ENCODE measurements around the gene ASTN2.

DNA sequence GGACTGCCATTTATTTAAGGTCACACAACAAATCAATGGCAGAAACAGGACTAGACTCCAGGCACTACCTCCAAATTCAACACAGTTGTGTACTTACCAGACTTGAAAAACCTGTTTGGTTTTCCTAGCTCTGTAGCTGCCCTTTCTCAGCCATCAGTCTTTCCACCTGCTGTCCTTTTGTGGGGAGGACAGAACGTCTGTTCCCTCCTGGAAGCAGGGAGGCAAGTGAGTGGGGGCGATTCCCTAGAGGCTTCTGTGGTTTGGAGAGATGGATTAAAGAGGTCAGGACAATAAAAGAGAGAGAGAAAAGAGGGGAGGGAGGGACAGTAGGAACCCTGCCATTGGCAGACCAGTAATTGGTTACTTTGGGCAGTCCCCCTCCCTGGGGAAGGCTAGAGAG is 14.7 kb downstream of the ASTN2 start:
- no peak for TF ChIP-seq EZH2phosphoT487 (IDR thresholded peaks at IDR 0.05; ENCODE audit: insufficient read depth, low read depth)
- no peak for TF ChIP-seq EZH2 (IDR thresholded peaks at IDR 0.05; ENCODE audit: insufficient read depth, poor library complexity, severe bottlenecking)

All from GM23248 (cell line).